Head of caudate nucleus (tissue), 42 donors: ENCODE data around the gene PLA2G4F.

Source experiments
- DNase-seq, 42 donors: peaks; one replicate each; pipeline versions ENCODE4 v3.0.0 to v3.0.0-alpha.2; 2020 to 2021; ENCODE audit warnings: mixed read lengths in 7 of 42
- intact Hi-C: fragments of 100-400 bp; cut with DNase I; formaldehyde crosslinking; loops from one replicate; pipeline ENCODE4 v1.15.0; 2022

Gene PLA2G4F

GRCh38 chr15:42150219-42150970 is 6.0 kb downstream of the PLA2G4F start:
- peak in 39 of 42 donors; percentile 21 to 87 (median 62) for DNase-seq
- intact Hi-C loops, result no loop called here

- DNase-seq, result peak in 5 of 42 donors; percentile 22 to 37 (median 26)
- intact Hi-C loops, result loop anchor here (10.0 kb wide), 1 partner anchor 165 kb away; no protein-coding TSS in a partner anchor
Measured at GRCh38 chr15:42149493-42150218, 6.8 kb downstream of the PLA2G4F start.

GRCh38 chr15:42148808-42149492 is 7.5 kb downstream of the PLA2G4F start:
- peak in 6 of 42 donors; percentile 11 to 32 (median 20) for DNase-seq
- intact Hi-C loops, result loop anchor here (10.0 kb wide), 1 partner anchor 164 kb away; no protein-coding TSS in a partner anchor

- intact Hi-C loops, result loop anchor here (10.0 kb wide), 1 partner anchor 163 kb away; no protein-coding TSS in a partner anchor
- peak in 4 of 42 donors; percentile 11 to 18 (median 14) for DNase-seq
Measured at GRCh38 chr15:42147431-42147735, 9.1 kb downstream of the PLA2G4F start.

- intact Hi-C loops, result loop anchor here (10.0 kb wide), 1 partner anchor 162 kb away; no protein-coding TSS in a partner anchor
- DNase-seq, result peak in 7 of 42 donors; percentile 4 to 34 (median 21)
Measured at GRCh38 chr15:42146551-42147430, 9.6 kb downstream of the PLA2G4F start.

GRCh38 chr15:42145546-42146455 is 10.6 kb downstream of the PLA2G4F start:
- intact Hi-C loops, result loop anchor here (10.0 kb wide), 1 partner anchor 161 kb away; no protein-coding TSS in a partner anchor
- DNase-seq, result peak in 7 of 42 donors; percentile 6 to 25 (median 20)

GRCh38 chr15:42144841-42145375 is 11.5 kb downstream of the PLA2G4F start:
- intact Hi-C loops, result loop anchor here (10.0 kb wide), 1 partner anchor 160 kb away; no protein-coding TSS in a partner anchor
- DNase-seq, result peak in 4 of 42 donors; percentile 10 to 29 (median 16)

GRCh38 chr15:42143866-42144625 is 12.4 kb downstream of the PLA2G4F start:
- peak in 7 of 42 donors; percentile 1 to 25 (median 13) for DNase-seq
- intact Hi-C loops, result loop anchor here (10.0 kb wide), 1 partner anchor 159 kb away; no protein-coding TSS in a partner anchor

GRCh38 chr15:42143356-42143755 is 13.1 kb downstream of the PLA2G4F start:
- peak in 3 of 42 donors; percentile 1 to 18 (median 3) for DNase-seq
- intact Hi-C loops, result loop anchor here (10.0 kb wide), 1 partner anchor 159 kb away; no protein-coding TSS in a partner anchor

GRCh38 chr15:42141795-42142667 is 14.4 kb downstream of the PLA2G4F start:
- intact Hi-C loops, result loop anchor here (10.0 kb wide), 1 partner anchor 157 kb away; no protein-coding TSS in a partner anchor
- peak in 6 of 42 donors; percentile 3 to 19 (median 13) for DNase-seq

- DNase-seq, result peak in 5 of 42 donors; percentile 4 to 28 (median 15)
- intact Hi-C loops, result loop anchor here (10.0 kb wide), 1 partner anchor 156 kb away; no protein-coding TSS in a partner anchor
Measured at GRCh38 chr15:42141246-42141645, 15.2 kb downstream of the PLA2G4F start.

- intact Hi-C loops, result loop anchor here (10.0 kb wide), 1 partner anchor 156 kb away; no protein-coding TSS in a partner anchor
- DNase-seq, result peak in 6 of 42 donors; percentile 4 to 32 (median 19)
Measured at GRCh38 chr15:42140383-42141070, 15.9 kb downstream of the PLA2G4F start.

GRCh38 chr15:42139596-42139995 is 16.8 kb downstream of the PLA2G4F start:
- intact Hi-C loops, result loop anchor here (5.0 kb wide), 1 partner anchor 72 kb away; no protein-coding TSS in a partner anchor

GRCh38 chr15:42138968-42139386 is 17.5 kb downstream of the PLA2G4F start:
- intact Hi-C loops, result loop anchor here (5.0 kb wide), 1 partner anchor 72 kb away; no protein-coding TSS in a partner anchor
- DNase-seq, result peak in 8 of 42 donors; percentile 5 to 39 (median 16)

More at GRCh38 chr15:42139596-42139995, 16.8 kb downstream of the PLA2G4F start:
- DNase-seq, result peak in 8 of 42 donors; percentile 2 to 35 (median 16)
